HG02588 (cell line): ENCODE measurements around the gene GPS2.

Experiments
- ATAC-seq: cut with Tn5 transposase; IDR thresholded peaks from one replicate; pipeline ENCODE4 v1.9.1; 2021; ENCODE audit warnings: mild to moderate bottlenecking, moderate library complexity; ENCODE audit not compliant: unreplicated experiment

GPS2 gene

GRCh38 chr17:7293816-7294613 is 21.1 kb downstream of the GPS2 start:
- ATAC-seq = no peak

- ATAC-seq = no peak
Observed at GRCh38 chr17:7293159-7293558, 22.0 kb downstream of the GPS2 start.

- no peak for ATAC-seq
Observed at GRCh38 chr17:7292729-7293128, 22.4 kb downstream of the GPS2 start.

GRCh38 chr17:7292194-7292593 is 23.0 kb downstream of the GPS2 start:
- ATAC-seq = no peak

- no peak for ATAC-seq
Observed at GRCh38 chr17:7290685-7291084, 24.5 kb downstream of the GPS2 start.

GRCh38 chr17:7290166-7290565 is 25.0 kb downstream of the GPS2 start:
- no peak for ATAC-seq

DNA sequence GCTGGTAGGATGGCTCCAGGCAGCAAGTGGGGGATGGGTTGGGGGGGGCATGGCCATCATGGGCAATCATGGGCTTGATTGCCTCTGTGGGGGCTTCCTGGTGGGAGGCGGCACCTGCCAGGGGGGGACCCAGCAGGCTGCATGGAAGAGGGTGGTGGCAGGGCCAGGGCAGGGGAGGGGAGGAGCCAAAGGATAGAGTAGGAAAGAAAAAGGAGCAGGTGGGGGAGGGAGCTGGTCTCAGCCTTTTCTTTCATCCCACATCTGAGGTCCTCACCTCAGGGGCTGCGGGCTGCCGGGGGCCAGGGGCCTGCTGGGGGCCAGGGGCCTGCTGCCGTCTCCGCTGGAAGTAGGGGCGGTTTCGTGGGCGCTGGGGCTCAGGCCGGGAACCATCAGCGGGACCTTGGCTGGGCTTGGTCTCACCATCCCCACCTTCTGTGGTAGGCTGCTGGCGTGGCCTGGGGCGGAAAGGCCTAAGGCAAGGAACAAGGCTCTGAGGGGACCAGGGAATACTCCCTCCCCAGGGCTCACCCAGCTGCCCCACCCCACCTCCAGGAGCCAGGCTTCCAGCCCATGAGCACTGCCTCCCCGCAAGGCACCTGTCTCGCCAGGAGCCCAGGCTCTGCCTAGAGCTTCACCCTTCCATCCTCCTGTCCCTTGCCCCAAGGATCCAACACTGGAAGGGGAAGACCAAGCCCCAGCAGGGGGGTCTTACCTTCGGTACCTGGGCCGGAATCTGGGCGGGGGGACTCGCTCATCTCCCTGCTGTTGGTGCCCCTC is 25.7 kb downstream of the GPS2 start:
- no peak for ATAC-seq

- ATAC-seq = no peak
Observed at GRCh38 chr17:7285679-7286078, 29.5 kb downstream of the GPS2 start.

DNA sequence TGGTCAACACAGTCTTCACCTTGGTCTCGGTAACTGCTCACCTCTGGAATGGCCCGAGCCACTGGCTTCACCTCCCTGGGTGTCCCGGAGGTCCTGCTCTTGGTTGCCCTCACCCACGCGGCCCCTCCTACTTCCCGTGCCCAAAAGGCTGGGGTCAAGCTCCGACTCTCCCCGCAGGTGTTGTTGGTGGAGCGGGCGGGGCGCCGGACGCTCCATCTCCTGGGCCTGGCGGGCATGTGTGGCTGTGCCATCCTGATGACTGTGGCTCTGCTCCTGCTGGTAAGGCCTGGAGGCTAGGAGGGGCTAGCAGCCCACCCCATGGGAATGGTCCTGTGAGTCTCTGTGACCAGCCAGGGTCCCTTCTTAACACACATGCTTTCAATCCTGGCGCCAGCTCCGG is 30.2 kb downstream of the GPS2 start:
- ATAC-seq = no peak

DNA sequence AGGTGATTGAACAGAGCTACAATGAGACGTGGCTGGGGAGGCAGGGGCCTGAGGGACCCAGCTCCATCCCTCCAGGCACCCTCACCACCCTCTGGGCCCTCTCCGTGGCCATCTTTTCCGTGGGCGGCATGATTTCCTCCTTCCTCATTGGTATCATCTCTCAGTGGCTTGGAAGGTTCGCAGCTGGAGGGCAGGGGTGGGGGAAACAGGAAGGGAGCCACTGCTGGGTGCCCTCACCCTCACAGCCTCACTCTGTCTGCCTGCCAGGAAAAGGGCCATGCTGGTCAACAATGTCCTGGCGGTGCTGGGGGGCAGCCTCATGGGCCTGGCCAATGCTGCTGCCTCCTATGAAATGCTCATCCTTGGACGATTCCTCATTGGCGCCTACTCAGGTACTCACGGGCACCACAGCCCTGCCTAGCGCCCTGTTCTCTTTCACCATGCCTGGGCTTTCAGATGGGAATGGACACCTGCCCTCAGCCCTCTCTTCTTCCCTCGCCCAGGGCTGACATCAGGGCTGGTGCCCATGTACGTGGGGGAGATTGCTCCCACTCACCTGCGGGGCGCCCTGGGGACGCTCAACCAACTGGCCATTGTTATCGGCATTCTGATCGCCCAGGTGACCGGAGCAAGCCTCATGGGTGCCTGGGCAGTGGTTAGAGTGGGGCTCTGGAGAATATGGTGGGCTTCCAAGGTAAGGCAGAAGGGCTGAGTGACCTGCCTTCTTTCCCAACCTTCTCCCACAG is 31.5 kb downstream of the GPS2 start:
- no peak for ATAC-seq

- ATAC-seq = no peak
Observed at GRCh38 chr17:7282752-7283321, 32.3 kb downstream of the GPS2 start.

GRCh38 chr17:7281953-7282751 is 33.0 kb downstream of the GPS2 start:
- ATAC-seq = no peak

- peak; percentile 60 for ATAC-seq
Observed at GRCh38 chr17:7281074-7281952, 33.8 kb downstream of the GPS2 start, which contains the start of gene SLC2A4. Gene SLC2A4, plus strand, starts transcription at chr17:7281718. Its CDS starts 217 bp downstream, at chr17:7281935.

DNA sequence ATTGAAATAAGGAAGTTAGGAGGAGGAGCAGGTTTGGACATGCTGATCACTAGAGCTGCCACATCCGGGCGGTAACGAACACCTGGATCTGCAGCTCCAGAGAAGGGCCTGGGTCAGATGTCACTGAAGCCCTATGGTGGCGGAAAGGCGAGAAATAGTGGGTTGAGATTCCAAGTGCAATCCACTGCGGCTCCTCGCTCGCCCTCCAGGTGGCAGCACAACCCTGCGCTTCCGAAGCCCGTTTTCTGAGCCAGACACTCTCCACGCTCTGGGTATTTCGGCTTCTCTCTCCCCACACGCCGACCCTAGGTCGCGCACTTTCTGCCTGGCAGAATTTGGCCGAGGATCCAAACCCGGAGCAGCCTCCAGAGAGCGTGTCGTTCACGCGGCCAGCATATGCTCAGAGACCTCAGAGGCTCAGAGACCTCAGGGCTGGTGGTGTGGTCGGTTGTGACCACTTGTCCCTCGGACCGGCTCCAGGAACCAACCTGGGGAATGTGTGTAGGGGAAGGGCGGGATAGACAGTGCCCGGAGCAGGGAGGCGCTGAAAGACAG is 34.6 kb downstream of the GPS2 start:
- ATAC-seq = peak; percentile 49

GRCh38 chr17:7279448-7279847 is 35.7 kb downstream of the GPS2 start:
- ATAC-seq = no peak

DNA sequence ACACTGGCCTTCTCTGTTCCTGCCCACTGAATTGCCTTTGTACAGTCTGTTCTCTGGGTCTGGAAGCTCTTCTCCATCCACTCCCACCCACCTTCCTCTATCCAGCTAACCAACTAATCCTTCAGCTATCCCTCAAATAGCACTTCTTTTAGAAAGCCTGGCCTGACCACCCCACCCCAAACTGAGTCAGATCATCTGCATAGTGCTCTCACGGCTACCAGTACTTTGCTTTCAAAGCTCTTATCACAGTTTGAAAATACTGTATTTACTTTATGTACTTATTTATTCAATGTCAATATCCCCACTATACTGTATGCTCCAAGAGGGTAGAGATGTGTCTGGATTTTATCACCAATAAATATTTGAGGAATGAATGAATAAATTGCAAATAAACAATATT is 48.4 kb downstream of the GPS2 start:
- no peak for ATAC-seq

GRCh38 chr17:7263801-7264078 is 51.4 kb downstream of the GPS2 start:
- no peak for ATAC-seq

DNA sequence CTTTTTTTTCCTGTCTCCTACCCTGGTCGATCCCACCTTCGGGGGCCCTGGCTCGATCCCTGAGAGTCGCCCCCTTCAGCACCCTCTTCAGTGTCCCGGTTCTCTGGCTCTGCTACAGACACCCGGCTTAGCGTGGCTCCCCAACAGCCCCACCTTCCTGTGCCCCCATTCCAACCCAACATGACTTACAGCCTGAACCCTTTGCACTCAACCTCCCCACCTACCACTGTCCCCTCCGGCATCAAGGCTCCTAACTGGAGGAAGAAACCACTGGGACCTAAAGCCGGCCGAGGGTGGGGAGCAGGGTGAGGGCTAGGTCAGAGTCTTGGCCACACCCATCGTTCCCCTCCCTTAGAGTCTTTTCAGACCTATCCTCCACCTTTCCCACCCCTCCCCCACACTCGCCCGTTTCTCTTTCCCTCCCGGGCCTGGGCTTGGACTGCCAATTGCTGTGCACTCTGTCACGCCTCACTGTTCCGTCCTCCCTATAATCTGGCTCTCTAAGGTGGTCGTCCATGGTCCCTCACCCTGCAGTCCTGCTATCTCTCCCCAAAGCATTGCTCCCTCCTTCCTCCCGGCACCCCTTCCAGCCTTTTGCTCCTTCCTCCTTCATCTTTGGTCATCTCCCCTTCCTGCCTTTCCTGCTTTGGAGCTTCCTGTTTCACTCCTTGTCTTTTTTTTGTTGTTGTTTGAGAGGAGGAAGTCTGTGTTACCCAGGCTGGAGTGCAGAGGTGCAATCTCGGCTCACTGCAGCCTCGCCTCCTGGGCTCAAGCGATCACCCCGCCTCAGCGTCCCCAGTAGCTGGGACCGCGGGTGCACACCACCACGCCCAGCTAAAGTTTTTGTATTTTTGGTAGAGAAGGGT is 52.0 kb downstream of the GPS2 start:
- ATAC-seq = no peak
